ENCODE results near the gene HACE1.

HACE1 gene

GRCh38 chr6:104686550-104687175 lies 173.1 kb downstream of the HACE1 start:
- DNase-seq (ENCODE audit: low spot score), result no peak

- no peak for DNase-seq (ENCODE audit: low spot score)
Observed at GRCh38 chr6:104685871-104686549, 173.7 kb downstream of the HACE1 start.

GRCh38 chr6:104684911-104685415 lies 174.8 kb downstream of the HACE1 start:
- DNase-seq (ENCODE audit: low spot score), result no peak

- no peak for DNase-seq (ENCODE audit: low spot score)
Observed at GRCh38 chr6:104683809-104684208, 175.9 kb downstream of the HACE1 start.

GRCh38 chr6:104682722-104683643 lies 176.7 kb downstream of the HACE1 start:
- peak; percentile 20 for DNase-seq (ENCODE audit: low spot score)

GRCh38 chr6:104680539-104680938 lies 179.2 kb downstream of the HACE1 start:
- DNase-seq (ENCODE audit: low spot score), result no peak

- no peak for DNase-seq (ENCODE audit: low spot score)
Observed at GRCh38 chr6:104679971-104680370, 179.7 kb downstream of the HACE1 start.

Data from globus pallidus (tissue), 1 donor.